ENCODE results near the gene ANKRD50. TPM values are rescaled to one million over a fixed set of nuclear protein-coding genes. Genes with fewer than 3 reads are reported as not detected.

ANKRD50 gene
- total and polyA plus RNA-seq, 12 donors: 1.4 to 23.9 (median 9.5) TPM

GRCh38 chr4:124736526-124736925, 24.0 kb upstream of the ANKRD50 start:
- no peaks in the 10 kb centered on the region for H3K36me3 ChIP-seq (replicated peaks in 1 of 2)
- no peak overlapping the region for H3K27ac ChIP-seq
- H3K4me1 ChIP-seq (replicated peaks in 1 of 2): no peaks in the 10 kb centered on the region
- DNase-seq: no peak
- H3K4me3 ChIP-seq: no peak overlapping the region
- no peaks in the 10 kb centered on the region for H3K9me3 ChIP-seq (replicated peaks in 1 of 3)
- no peaks in the 10 kb centered on the region for H3K27me3 ChIP-seq
- 65 to 73% (median 68%) methylated on average over 1 of the region's 1 CpG for WGBS, 4 donors
- TF ChIP-seq POLR2A (IDR thresholded peaks at IDR 0.05): no peak
- no peak for TF ChIP-seq CTCF (IDR thresholded peaks at IDR 0.05)
- intact Hi-C loops (cut with DNase I): no loop called here

GRCh38 chr4:124727331-124727890, 14.9 kb upstream of the ANKRD50 start:
- no peaks in the 10 kb centered on the region for H3K36me3 ChIP-seq (replicated peaks in 1 of 2)
- H3K4me3 ChIP-seq: no peak overlapping the region
- TF ChIP-seq POLR2A (IDR thresholded peaks at IDR 0.05) (no peak), CTCF (IDR thresholded peaks at IDR 0.05) (no peak)
- H3K4me1 ChIP-seq (replicated peaks in 1 of 2): no peaks in the 10 kb centered on the region
- WGBS, 4 donors: 89 to 95% (median 93%) methylated on average over 5 of the region's 5 CpGs
- no peaks in the 10 kb centered on the region for H3K9me3 ChIP-seq (replicated peaks in 1 of 3)
- H3K27ac ChIP-seq: no peak overlapping the region
- no peak for DNase-seq
- intact Hi-C loops (cut with DNase I): no loop called here
- H3K27me3 ChIP-seq: no peaks in the 10 kb centered on the region

- H3K27me3 ChIP-seq: no peaks in the 10 kb centered on the region
- H3K36me3 ChIP-seq (replicated peaks in 1 of 2): no peaks in the 10 kb centered on the region
- no peak overlapping the region for H3K27ac ChIP-seq
- H3K9me3 ChIP-seq (replicated peaks in 1 of 3): no peaks in the 10 kb centered on the region
- intact Hi-C loops (cut with DNase I): no loop called here
- H3K4me1 ChIP-seq (replicated peaks in 1 of 2): no peaks in the 10 kb centered on the region
- H3K4me3 ChIP-seq: no peak overlapping the region
- no peak for DNase-seq
- no peak for TF ChIP-seq POLR2A (IDR thresholded peaks at IDR 0.05)
- no peak for TF ChIP-seq CTCF (IDR thresholded peaks at IDR 0.05)
- 80 to 90% (median 83%) methylated on average over 3 of the region's 3 CpGs for WGBS, 4 donors
Measured at GRCh38 chr4:124726269-124726668, 13.7 kb upstream of the ANKRD50 start.

- DNase-seq: no peak
- Histone ChIP-seq H3K4me3 (no peak overlapping the region), H3K4me1 (replicated peaks in 1 of 2) (no peaks in the 10 kb centered on the region)
Measured at GRCh38 chr4:124722071-124722470, 9.5 kb upstream of the ANKRD50 start.

More at GRCh38 chr4:124722071-124722470, 9.5 kb upstream of the ANKRD50 start:
- TF ChIP-seq POLR2A (IDR thresholded peaks at IDR 0.05) (no peak), CTCF (IDR thresholded peaks at IDR 0.05) (no peak)
- Histone ChIP-seq H3K27ac (no peak overlapping the region), H3K36me3 (replicated peaks in 1 of 2) (no peaks in the 10 kb centered on the region), H3K9me3 (replicated peaks in 1 of 3) (no peaks in the 10 kb centered on the region), H3K27me3 (no peaks in the 10 kb centered on the region)
- intact Hi-C loops (cut with DNase I): no loop called here
